Stimulated activated CD8-positive, alpha-beta memory T cell treated with anti-CD3 and anti-CD28 coated beads, Interleukin-4, amount 100 ng/mL, for 4 hours (primary cell): ENCODE results near the gene EDIL3.
"Not testable (repeated sequence)": the region's sequence is repeated elsewhere in the genome, so short reads cannot be mapped to it uniquely, and the experiment has no call there.

Experiments used
- DNase-seq, 2 donors: peaks; one replicate each; pipeline ENCODE4 v3.0.0-alpha.2; 2020; ENCODE audit warnings: low read depth in 2 of 2, low spot score in 1 of 2

The EDIL3 gene

GRCh38 chr5:84301535-84301934, 83.1 kb downstream of the EDIL3 start:
- no peak for DNase-seq

GRCh38 chr5:84299959-84300358, 84.7 kb downstream of the EDIL3 start:
- no peak for DNase-seq

DNA sequence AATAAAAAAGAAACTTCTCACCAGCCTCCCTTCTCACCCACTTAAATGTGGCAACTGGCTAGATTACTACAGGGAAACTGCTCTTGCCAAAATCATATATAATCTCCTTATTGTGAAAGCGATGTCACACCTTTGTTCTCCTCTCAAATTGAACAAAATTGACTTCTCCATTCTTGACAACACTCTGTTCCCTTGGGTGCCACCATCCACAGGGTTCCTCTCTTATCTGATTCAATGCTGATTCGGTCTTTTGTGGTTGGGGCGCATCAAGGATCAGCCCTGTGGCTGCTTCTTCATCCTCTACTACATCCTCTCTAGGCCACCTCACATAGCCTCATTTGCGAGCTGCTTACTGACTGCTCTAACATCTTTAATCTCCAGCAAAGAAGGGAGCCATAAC, 86.1 kb downstream of the EDIL3 start:
- DNase-seq, result no peak

GRCh38 chr5:84297641-84298040, 87.0 kb downstream of the EDIL3 start:
- not testable (repeated sequence) for DNase-seq

GRCh38 chr5:84292788-84293653, 91.7 kb downstream of the EDIL3 start:
- DNase-seq, result no peak

- no peak for DNase-seq
Measured at GRCh38 chr5:84292000-84292642, 92.6 kb downstream of the EDIL3 start.

DNA sequence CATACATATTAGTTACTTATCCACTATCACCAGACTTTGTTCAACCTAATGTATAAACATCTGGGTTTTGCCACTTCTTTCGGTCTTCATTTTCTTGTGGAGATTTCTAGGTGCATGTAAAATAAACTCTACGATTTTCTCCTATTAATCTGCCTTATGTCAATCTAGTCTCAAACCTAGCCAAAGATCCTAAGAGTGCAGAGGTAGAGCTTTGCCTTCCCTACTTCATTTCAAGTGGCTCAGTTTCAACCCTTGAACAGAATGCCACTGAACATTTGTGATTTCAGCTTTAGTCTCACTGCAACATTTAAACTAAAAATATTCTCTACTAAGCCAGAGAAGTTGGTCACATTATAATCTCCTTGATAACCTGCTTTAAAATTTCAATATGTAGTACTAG, 94.0 kb downstream of the EDIL3 start:
- no peak for DNase-seq

GRCh38 chr5:84290161-84290560, 94.5 kb downstream of the EDIL3 start:
- no peak for DNase-seq

DNA sequence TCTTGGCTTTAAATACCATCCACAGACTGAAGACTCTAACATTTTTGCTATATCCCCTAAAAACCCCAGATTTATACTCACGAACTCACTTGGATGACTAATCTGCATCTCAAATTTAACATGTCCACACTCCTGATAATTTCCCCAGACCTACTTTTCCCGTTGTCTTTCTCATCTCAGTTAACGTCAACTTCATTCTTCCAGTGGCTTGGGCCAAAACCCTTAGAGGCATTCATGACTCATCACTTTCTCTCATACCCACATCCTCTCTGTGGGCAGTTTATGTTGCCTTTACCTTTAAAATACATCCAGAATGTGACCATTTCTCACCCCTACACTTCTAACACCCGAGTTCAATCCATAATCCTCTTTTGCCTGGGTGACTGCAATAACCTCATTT, 96.7 kb downstream of the EDIL3 start:
- no peak for DNase-seq

GRCh38 chr5:84286662-84287061, 98.0 kb downstream of the EDIL3 start:
- no peak for DNase-seq

DNA sequence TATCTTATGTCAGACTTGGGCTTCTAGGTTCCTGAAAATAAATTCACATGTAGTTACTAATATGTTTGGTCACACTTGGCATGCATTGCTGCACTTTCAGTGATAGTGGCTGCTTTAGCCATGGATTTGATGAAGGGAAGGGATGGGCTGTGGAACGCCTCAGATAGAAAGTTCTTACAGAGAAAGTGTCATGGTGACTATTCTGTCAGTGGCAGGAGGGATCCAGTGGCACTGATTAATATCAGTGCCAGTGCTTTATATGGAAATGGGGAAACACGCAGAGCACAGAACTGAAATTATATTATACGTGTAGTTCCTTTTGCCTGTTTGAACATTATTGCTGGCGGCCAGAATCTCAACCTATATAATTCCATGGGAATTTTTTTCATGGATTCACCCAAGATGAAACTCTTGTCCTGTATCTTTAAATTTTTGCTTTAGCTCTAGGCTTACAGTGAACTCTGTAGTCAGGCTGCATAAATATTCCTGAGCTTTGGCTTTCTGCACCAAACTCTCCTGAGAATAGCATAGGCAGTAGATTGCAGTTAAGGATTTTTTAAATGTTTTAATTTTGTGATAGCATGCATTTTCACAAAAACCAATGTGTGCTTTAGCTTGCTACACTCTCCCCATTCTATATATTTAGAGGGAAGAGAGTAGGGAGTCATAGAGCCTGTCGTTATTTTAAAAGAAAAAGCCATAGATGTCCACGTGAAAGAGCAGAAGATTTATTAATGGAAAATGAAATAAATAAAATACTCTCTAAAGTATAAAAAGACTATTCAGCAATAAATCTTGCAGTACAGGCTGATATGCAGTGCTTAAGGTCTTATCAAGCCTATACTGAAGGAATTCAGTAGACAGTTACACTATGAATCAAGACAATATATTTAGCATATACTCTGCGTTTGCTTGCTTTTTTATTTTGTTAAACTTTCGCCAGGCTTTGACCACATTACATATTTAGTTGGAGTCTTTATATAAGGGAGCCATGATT, 98.7 kb downstream of the EDIL3 start:
- DNase-seq, result no peak

DNA sequence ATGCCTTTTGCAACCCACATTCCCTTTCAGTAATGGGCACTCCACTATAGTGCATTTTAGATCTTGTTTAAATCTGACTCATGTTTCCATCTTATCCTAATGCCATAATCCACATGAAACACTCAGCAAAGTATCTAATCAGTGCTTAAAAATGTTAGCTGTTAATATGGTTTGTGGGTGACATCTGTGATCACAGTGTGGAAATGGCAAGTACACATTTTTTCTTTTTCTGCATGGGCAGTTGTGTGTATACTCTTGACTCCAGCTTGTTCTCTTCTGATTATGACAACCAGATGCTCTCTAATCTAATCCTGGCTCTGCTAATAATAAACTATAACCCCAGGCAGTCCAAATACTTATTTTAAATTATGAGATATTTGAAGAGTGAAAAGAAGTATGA, 103.3 kb downstream of the EDIL3 start:
- no peak for DNase-seq

DNA sequence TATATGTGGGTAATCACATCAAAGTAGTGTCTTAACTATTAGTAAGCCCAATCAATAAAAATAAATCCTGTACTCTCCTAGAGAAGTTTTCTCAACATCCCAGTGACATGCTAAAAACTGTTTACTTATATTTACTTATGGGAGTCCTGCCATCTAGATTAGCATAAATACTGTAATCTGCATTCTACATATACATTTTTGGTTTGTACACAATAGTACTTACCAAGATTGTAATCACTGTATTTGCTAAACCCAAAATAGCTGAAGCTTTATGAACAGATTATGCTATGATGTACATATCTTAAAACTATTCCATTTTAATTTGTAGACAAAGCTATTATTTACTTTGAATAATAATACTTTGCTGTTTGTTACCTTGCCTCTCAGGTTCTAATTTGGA, 105.4 kb downstream of the EDIL3 start:
- DNase-seq, result no peak

GRCh38 chr5:84275609-84276008, 109.1 kb downstream of the EDIL3 start:
- DNase-seq, result no peak

- DNase-seq, result no peak
Measured at GRCh38 chr5:84274585-84275468, 109.9 kb downstream of the EDIL3 start.

DNA sequence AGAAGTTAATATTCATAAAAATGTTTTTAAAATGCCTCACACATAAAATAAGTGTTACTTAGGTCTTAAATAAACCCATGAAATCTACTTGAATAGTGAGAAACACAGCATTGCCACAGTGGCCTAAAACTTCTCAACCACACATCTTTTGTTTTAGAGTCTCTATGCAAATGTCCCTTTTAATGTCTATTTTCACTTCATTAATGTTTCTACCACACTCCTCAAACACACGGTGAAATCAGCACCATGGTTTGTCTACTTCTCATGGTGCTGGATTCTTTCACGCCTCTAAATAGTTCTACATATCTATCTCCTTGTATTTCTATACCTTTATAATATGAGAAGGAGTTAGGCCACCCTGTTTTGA, 111.2 kb downstream of the EDIL3 start:
- DNase-seq, result no peak

DNA sequence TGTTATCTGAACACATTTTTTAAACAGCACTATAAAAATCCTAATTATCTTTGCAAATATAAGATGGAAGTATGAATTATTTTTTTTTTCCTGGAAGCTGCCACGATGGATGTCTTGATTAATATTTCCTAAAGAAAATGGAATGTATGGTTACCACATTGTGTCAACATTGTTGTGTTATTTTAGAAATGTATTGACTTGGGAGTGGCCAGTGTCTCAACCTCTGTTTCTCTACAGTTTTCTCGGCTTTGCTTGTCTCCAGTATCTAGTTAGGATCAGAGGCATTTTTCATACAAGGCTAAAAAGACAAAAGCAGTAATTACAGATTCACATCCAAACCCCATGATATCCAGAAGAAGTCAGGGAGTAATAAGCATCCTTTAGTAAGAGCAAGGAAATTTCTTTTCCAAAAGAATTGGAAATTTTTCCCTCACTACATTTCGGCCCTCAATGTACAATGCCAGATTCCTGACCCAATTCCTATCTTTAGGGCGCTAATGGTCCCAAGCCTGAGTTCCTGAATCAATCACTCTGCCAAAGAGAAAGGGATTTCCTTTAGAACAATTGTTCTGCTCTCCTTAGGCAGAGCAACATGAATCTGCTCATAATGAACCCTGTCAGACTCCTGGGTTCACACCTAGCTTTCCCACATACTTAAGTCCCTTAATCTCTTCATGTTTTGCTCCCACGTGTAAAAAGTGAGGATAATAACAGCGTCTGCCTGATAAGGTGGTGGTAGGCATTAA, 111.7 kb downstream of the EDIL3 start:
- DNase-seq, result no peak

- no peak for DNase-seq
Measured at GRCh38 chr5:84265739-84266550, 118.7 kb downstream of the EDIL3 start.

- DNase-seq, result no peak
Measured at GRCh38 chr5:84265130-84265529, 119.5 kb downstream of the EDIL3 start.
